Activated CD8-positive, alpha-beta memory T cell treated with anti-CD3 and anti-CD28 coated beads for 24 hours (primary cell): ENCODE data around the gene CST6.
"Not testable (repeated sequence)": the region's sequence is repeated elsewhere in the genome, so short reads cannot be mapped to it uniquely, and the experiment has no call there.

Experiments used
- DNase-seq: peaks from one replicate; pipeline ENCODE4 v3.0.0-alpha.2; 2020

The CST6 gene

DNA sequence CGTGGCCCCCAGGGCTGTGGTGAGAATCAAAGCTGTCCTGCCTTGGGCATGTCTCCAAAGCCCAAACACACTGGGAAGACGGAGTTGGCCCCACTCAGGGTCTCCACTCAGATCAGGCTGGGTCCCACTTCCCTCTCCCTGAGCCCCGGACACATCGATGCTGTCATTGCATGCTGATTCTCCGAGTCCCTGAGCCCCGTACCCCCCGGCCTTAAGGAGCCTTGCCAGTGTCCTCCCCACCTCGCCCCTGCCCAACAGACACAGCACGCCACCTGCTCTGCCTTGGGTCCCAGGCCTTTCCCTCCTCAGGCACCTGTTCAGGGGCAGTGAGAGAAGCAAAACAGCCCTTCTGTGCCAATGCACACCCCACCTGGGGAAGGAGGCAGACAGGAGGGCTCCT, 24.5 kb upstream of the CST6 start:
- DNase-seq: no peak

DNA sequence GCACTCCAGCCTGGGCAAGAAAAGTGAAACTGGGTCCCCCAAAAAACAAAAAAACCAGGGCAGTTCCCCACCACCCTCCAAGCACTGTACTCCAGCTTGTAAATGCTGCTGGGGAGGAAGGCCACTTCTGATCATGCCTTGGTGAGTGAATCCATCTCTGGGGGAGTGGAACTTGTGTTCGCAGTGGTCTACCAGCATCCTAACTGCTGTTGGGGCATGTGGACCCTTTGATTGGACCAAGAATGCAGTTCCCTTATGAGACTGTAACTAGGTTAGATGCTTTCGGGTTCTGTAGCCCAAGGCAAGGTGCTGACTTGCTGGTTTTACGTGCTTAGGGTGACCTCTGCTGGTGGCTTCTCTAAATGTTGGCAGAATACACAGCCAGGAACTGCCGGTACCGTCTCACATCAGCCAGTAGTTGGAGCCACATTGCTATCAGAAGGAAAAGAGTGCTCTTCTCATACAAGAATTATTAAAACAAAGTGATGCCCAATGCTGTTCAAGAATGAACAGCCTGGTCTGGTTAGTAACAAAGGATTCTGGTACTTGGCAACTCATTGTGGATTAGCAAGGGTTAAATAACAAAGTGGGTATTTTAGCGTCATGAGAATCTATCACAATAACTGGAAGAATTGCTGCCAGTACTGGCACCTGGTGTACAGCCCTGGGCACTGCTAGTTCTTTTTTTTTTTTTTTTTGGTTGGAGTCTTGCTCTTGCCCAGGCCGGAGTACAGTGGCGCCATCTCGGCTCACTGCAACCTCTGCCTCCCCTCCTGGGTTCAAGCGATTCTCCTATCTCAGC, 22.8 kb upstream of the CST6 start:
- peak; percentile 93 for DNase-seq

DNA sequence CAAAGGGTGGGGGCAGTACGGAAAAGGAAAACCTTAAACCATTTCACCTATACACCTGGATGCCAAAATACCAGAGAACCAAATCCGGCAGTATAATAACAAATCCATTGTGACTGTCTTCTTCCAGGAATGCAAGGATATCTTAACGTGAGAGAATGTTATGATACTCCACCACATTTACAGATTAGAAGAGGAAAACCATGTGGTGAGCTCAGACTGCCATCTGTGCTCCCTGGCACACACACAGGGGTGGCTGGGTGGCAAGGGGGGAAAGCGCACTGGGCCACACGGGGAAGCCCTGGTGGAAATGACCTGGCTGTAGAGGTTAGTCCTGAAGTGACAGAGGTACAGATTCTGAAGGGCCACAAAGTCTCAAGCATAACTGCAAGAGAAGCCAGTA, 19.8 kb upstream of the CST6 start:
- no peak for DNase-seq

DNA sequence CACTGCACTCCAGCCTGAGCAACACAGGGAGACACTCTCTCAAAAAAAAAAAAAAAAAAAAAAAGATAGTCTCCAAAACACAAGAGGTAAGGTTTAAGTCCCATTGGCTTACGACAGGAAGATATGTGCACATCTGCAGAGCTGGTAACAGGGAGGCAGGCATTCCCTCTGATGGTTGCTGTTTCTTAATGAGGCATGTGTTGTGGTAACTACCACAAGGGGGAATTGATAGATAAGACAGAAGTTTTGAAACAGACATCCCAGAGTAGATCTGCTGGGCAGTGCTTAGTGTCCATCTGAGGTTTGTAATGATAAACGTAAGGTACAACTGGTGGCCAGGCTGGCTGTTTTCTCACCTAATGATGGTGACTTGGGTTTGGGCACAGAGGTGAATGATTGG, 14.5 kb upstream of the CST6 start:
- no peak for DNase-seq

DNA sequence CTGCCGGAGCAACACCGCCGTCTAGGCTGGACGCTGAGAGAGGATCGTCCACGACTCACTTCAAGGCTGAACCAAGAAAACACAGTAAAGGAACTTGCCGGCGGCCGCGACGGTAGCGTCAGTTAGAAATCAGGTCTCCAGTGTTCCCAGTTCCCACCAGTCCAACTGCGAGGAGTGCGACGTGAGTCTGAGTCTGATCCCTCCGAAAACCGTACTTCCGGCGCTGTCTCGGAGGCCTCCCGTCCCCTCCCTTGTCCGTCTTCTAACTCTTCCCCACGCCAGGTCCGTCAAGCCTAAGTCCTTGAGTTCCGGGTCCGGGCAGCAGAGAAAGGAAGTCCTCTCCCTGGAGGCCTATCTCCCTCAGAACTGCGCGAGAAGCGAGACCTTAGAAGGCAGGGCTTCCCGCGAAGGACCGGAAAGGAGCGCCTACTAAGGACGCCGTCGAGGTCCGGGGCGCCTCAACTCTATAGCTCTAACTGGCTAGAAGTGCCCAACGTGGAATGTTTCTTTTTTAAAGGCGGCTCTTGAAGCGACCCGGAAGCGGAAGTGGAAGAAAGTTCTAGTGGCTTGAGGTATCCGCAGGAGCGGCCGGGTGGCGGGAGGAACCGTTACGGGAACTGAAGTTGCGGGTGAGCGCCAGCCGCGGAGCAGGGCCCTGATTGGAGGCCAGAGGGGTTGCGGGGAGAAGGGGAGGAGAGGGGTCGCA, 9.7 kb upstream of the CST6 start, which contains the start of the genes BANF1 and EIF1AD:
Gene BANF1 (plus strand): TSS at position 562 of the 706 bp plus-strand sequence. CDS start 748 bp downstream, outside the sequence.
Gene EIF1AD (minus strand): TSS at position 216 of the 706 bp plus-strand sequence. CDS start 1,768 bp downstream, outside the sequence.
- DNase-seq: peak; percentile 96

DNA sequence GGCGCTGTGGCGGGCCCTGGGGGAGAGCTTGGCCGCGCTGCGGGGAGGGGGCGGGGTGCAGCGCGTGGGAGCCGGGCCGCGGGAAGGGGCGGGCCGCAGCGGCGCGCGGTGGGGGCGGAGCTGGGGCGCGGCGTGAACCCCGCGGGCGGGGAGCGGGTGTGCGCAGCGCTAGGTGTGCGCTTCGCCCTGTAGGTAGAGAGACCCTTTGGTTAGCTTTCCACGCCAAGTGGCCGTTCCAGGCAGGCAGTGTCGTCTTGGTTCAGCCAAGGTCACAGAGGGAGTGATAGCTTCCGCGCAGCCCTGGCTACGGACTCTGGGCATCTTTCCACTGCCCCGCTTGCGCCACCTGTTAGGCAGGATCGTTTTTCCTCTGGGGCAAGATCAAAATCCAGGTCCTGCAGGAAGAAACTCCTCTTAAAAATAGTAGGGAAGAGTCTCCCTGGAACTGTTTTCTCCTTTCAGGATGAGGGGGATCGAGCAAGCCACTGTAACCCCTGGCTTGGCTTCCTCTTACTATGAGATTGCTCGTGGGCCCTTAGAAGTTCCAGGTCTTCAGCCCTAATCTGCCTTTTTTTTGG, 9.1 kb upstream of the CST6 start:
- DNase-seq: no peak

DNA sequence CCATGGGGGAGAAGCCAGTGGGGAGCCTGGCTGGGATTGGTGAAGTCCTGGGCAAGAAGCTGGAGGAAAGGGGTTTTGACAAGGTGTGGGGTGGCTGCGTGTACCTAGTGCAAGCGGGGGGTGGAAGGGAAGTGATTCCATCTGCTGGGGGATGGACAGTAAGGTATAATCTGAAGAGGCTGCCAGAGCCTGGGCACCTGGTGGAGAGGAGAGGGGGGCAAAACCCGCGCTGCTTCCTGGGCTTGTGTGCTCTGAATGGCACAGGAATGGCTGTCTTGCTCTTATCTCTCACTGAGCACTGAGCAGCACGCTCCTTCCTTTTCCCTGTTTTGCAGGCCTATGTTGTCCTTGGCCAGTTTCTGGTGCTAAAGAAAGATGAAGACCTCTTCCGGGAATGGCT, 8.5 kb upstream of the CST6 start:
- no peak for DNase-seq

DNA sequence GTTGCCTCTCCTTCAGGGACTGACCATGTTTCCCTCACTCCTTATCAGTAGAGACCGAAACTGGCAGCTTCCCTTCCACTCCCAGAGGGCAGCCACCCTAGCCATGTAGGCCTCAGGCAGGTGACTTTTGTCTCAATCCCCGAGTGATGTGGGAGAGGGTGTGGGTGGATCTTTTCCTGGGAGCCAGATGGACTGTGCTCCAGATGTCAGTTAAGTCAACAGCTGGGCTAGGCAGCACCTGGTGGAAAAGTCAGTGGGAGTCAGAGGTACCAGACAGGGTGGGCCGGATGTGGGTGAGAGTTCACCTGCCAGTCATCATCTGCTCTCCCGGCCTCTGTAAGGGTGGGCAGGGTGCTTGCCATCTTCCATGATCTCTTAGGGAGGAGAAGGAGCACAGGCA, 7.6 kb upstream of the CST6 start:
- no peak for DNase-seq

DNA sequence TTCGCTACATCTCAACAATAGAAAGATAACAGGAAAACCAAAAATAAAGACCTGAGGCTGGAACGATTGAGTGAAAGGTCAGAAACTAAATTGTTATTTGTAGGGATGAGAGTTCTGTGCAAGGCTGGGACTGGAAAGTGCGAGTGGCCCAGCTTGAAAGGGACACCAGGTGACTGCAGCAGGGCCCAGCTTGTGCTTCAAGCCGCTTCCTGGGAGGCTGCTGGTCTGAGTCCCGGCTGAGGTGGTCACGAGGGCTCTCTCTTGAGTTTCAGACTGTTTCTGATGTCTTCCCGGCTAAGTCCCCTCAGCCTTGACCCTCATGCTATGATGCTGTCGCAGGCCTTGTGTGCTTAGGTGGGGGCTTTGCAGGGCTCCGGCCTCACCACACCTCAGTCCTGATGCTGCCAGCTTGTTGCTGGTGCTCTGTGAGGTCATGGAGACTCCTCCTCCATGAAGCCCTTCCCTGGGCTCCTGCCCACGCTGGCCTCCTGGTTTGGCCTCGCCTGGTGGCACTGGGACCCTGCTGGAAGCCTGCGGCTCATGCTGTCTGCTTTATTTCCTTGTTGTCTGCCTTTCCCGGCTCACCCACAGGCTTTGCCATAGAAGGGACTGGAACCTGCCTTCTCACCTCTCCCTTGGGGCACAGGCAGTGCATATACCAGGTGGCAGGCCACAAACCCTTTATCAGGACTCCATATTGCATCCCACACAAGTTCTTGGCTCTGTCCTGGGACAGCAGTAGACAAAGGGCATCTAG, 5.5 kb upstream of the CST6 start:
- DNase-seq: no peak

DNA sequence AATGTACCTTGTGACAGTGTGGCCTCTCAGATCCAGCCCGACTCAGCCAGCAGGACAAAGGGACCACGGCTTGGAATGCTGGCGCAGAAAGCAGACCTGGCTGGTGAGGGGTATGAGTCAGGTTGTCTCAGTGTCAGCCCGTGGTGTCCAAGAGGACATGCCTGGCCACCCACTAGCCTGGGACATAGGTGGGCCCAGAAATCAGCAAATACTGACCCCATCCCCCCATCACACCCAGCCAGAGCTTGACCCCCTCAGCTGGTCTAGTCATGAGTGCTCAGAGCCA, 5.0 kb upstream of the CST6 start:
- DNase-seq: no peak

DNA sequence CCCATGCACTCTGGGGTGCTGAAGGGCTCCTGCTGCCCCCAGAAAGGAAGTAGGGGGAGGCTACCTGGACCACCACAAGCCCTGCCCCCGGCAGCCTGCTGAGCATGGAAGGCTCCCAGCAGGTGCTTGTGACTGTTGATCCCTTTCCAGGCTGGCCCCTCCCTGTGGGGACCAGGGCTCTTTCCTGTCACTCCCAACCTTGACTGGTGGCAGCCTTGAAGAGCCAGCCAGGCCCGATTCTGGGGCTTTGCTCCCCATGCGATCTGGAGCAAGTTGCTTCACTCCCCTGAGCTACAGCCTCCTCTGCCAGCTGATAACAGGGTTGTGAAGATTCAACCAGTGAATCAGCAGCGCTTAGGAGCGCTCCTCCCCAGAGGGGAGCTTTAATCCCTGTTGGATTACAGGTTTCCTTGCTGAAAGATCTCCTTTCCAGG, 4.6 kb upstream of the CST6 start:
- DNase-seq: no peak

DNA sequence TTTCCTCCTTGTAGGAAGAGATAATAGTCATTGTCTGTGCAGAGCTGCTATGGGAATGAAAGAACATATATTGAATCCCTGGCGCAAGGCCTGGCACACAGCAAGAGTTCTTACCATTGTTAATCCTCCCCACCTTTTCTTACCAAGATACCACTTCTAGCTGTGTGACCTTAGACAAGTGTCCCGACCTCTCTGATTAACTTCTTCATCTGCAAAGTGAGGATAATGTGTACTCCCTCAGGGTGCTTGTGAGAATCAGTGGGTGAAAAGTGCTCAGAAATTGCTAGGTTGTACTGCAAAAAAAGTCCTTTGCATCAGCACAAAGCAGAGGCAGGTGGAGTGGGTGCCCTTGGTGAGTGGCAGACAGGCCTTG, 3.7 kb upstream of the CST6 start:
- no peak for DNase-seq

DNA sequence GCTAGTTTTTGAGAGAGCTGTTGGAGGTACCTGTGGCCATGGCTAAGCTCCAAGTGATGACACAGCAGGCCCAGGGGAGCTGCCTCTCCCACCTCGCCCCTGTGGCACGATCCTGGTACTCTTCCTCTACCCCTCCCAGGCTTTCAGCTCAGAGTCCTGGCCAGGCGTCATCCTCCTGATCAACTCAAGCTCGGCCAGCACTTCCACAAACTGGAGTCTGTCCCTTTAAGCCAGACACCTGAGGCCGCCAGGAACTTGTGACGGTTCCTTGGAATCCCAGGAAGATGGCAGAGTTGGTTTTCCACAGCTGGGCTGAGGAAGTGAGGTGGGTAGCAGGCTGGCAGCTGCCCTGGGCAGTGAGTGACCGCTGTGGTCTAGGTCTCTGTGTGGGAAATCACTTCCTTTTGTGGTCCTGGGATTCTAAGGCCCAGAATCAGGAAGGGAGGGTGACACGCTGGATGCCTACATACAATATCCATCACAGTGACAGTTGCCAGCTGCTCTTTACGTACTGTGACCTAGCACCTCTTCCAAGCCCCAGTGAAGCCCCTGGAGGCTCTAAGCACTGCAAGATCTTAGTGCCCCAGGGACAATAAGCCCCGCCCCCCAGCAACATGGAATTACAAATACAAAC, 3.2 kb upstream of the CST6 start:
- DNase-seq: no peak

DNA sequence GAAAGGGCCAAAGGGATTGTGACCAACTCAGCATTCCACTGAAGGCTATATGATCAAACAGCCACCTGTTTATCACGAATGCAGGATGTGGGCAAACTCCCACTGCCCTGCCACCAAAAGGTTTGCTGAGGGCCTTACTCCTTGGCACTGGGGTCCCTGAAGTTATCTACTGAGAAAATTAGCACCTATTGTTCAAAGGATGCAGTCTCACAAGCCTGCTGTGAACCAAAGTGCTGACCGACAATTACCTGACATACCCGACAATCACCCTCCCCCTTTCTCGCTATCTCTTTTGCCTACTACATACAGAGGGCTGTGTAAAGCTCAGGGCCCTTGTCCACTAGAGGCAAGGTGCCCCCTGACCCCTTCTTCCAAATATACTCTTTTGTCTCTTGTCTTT, 1.8 kb upstream of the CST6 start:
- not testable (repeated sequence) for DNase-seq

DNA sequence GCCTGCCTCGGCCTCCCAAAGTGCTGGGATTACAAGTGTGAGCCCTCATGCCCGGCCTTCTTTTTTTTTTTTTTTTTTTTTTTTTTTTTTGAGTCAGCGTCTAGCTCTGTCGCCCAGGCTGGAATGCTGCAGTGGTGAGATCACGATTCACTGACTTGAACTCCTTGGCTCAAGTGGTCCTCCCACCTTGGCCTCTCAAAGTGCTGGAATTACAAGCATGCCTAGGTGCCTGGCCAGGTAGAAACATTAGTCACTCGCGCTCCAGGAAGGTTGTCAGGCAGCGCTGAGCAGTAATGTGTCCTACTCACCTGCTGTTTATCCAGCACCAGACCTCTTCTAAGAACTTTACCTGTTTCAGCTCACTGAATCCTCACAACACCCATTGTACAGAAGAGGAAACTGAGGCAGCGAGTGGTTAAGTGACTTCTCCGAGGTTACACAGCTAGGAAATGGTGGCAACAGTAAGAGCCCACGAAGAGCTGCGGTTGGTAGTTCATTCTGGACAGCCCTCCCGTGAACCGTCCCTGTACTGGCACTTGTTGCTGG, 496 bp upstream of the CST6 start:
- no peak for DNase-seq

DNA sequence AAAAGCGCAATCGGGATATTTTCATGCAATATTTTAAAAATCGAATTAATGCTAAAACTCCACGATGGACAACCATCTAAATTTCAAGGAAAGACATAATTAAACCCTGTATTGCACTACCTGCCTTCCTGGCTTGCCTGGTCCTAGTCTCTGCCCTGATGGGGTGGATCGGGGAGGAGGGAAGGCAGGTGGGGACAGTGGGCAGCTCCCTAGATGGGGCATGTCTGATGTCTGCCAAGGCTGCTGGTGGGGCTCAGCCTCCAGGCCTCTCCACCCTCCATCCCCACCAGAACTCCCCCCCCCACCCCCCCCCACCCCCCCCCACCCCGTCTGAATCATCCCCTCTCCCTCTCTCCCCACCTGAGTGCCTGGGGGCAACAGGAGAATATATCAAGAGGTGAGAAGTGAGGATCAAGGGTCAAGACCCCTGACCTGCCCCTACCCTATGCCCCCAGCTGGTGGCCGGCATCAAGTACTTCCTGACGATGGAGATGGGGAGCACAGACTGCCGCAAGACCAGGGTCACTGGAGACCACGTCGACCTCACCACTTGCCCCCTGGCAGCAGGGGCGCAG, 650 bp downstream of the CST6 start:
- no peak for DNase-seq

DNA sequence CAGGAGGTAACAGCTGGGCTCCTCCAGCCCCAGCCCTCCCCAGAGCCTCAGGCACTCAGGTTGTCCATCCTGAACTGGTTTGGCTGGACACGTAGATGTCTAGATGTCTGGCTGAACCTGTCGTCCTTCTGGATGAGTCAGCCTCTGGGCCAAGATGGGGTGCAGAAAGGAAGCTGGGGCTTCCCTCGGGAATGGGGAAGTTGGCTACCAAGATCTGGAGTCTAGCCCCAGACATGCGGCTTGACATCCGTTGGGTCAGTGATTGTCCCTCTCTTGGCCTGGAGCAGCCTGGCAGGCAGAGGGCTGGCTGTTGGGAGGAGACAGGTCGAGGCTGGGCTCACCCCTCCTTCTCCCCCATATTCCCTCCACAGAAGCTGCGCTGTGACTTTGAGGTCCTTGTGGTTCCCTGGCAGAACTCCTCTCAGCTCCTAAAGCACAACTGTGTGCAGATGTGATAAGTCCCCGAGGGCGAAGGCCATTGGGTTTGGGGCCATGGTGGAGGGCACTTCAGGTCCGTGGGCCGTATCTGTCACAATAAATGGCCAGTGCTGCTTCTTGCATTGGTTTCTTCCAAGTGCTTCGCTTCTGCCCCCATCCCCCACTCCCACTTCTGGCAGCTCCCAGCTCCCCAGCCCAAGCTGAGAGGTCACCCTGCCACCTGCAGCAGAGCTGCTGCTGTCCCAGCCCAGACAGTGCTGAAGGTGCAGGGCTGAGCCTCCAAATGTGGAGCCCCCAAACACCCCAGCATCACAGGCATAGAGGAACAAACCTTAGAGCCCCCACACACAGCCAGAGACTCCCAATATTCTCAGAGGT, 1.3 kb downstream of the CST6 start:
- DNase-seq: no peak

DNA sequence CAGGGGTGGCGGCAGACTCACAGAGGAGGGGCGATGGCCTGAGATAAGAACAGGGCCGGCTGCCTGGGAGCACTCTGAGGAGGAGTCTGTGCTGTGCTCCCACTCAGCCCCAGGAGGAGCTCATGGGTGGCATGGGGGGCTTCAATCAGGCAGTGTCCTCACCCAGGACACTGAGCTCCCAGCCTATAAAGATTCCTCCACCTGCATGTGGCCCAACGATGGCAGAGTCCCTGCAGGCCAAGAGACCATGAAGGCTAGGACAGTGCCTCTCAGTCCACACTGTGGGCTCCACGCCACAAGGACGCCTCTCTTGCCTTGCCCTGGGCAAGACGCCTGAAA, 1.9 kb downstream of the CST6 start:
- no peak for DNase-seq

DNA sequence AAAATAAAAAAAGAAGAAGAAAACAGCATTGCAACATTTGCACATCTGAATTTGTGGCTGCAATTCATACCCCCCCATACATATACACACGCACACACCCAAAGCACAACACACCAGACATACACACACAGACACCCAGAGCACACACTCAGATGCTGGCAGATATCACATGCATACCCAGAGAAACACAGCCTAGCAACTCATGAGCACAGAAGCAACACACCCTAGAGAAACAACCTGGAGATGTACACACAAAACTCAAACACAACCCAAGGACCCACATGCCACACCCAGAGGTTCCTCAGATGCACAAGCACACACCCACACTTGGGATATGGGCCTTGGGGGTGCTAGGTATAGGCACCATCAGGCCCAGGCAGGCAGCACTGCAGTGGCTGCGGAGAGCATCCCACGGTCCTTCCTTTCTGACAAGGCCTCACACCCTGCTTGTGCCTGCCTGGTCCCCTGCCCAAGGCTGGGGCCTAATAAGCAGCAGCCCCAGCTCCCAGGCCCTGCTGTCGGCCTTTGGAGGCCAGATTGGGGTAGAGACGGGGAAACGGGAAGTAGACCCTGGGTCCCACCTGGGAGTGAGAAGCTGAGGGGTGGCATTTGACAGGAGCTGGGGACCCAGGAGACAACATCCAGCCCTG, 3.1 kb downstream of the CST6 start:
- no peak for DNase-seq

DNA sequence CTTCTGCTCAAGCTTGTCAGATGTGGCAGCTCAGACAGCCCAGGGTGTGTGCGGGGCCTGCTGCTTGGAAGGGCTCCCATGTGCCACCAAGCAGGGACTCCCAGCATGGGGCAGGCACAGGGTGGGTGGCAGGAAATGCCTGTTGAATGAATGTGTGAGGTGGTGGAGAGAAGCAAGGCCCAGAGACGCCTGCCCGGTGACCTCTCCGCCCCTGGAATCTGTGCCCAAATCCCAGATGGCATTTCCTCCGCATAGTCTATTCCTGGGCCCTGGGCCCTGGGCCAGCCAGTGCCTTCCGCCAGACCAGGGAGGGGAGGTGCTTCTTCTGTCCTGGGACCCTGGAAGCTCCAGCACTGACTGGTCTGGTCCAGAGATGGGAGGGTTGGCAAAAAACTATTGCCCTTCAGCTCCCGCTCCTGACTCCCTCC, 3.7 kb downstream of the CST6 start:
- no peak for DNase-seq
